ENCODE data around the gene WDFY2. TPM values are rescaled to one million over a fixed set of nuclear protein-coding genes. Genes with fewer than 3 reads are reported as not detected.
"Not testable (repeated sequence)": the region's sequence is repeated elsewhere in the genome, so short reads cannot be mapped to it uniquely, and the experiment has no call there.

The WDFY2 gene
- total RNA-seq, 1 donor from 2014 or later: 4.0 TPM

DNA sequence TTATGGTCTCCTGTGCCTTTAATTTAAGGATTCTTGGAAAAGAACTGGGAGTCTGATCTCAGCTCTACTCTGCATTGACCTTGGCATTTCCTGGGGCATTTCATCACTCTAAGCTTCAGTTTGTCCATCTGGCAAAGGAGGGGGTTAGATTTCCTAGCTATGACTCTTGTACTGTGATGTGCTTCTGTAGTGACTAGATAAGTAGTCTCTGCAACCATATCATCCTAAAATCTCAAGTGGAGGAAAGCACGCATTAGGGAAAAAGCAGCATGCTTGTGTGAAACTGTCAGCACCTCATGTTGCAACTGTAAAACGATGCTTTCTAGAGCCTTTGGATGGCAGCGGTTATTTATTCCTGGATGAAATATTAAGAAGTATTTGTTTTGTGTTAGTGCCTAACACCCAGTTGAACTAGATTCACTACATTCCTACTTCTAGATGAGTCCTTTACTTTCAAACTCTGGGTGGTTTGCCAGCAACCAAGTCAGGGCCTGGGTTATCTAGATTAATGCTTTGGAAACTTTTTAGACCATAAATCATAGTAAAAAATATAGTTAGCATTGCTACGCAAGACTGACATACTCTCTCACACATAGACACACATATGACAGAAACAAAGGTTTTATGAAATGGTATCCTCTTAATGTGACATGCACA lies 6.8 kb downstream of the WDFY2 start:
- intact Hi-C loops (cut with DNase I): no loop called here
- DNase-seq (no peak), ATAC-seq (ENCODE audit: poor library complexity) (peak; percentile 92)

DNA sequence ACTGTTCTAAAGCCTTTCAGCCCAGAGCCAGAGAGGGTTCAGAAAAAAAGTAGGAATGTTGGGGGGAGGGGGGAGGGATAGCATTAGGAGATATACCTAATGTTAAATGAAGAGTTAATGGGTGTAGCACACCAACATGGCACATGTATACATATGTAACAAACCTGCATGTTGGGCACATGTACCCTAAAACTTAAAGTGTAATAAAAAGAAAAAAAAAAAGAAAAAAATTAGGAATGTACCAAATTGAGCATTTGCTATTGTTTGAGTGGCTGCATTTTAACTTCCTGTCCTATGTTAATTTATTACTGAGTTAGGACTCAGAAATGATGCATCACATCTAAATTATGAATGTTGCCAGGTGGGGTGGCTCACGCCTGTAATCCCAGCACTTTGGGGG lies 7.7 kb downstream of the WDFY2 start:
- DNase-seq; ATAC-seq (ENCODE audit: poor library complexity); intact Hi-C loops (cut with DNase I): not testable (repeated sequence)

- no peak for DNase-seq
- ATAC-seq (ENCODE audit: poor library complexity): no peak
- intact Hi-C loops (cut with DNase I): no loop called here
Measured at GRCh38 chr13:51594432-51594831, 10.2 kb downstream of the WDFY2 start.

DNA sequence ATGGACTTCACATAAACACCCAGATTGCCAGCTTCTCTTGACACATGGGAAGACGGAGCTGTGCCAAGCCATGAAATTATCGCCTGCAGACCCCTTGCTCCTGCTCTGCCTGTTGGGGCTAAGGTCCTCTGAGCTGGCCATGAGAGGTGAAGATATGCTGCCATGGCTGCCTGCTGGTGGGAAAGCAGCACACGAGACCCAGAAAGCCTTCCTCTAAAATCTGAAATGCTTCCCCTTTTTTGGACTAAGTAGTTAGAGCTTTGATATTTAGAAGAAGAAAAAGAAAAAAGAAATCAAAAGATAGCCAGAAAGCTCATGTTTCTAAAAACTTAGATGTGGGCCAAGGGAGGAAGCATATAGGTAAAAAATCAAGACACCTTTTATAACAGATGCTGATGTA lies 11.2 kb downstream of the WDFY2 start:
- intact Hi-C loops (cut with DNase I): no loop called here

GRCh38 chr13:51596541-51596940 lies 12.3 kb downstream of the WDFY2 start:
- intact Hi-C loops (cut with DNase I): no loop called here
- DNase-seq (no peak), ATAC-seq (ENCODE audit: poor library complexity) (no peak)

More for the DNA sequence above, 11.2 kb downstream of the WDFY2 start:
- DNase-seq (no peak), ATAC-seq (ENCODE audit: poor library complexity) (no peak)

GRCh38 chr13:51599444-51600176 lies 15.3 kb downstream of the WDFY2 start:
- no peak for ATAC-seq (ENCODE audit: poor library complexity)
- intact Hi-C loops (cut with DNase I): no loop called here
- DNase-seq: no peak

DNA sequence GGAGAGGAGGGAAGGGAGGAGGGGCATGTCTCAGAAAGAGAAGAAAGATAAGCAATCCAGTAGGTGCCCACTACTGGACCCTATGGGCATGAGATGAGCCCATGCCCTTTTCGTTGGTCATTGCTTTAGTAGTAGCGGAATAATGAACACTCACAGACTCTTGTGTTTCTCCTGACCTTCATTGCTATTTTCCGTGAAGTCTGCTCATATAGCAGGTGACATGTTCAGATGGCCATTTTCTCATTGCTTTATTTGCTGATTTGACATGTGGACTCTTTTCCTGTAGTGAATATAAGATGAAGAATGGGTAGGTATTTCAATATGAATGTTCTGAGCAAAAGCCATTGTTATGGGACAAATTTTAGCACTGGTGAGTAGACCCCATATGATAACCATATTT lies 16.4 kb downstream of the WDFY2 start:
- intact Hi-C loops (cut with DNase I): no loop called here
- ATAC-seq (ENCODE audit: poor library complexity) (no peak), DNase-seq (no peak)

- ATAC-seq (ENCODE audit: poor library complexity): no peak
- no peak for DNase-seq
- intact Hi-C loops (cut with DNase I): no loop called here
Measured at GRCh38 chr13:51601601-51602565, 17.6 kb downstream of the WDFY2 start.

GRCh38 chr13:51603716-51604115 lies 19.5 kb downstream of the WDFY2 start:
- no peak for ATAC-seq (ENCODE audit: poor library complexity)
- no peak for DNase-seq
- intact Hi-C loops (cut with DNase I): no loop called here

DNA sequence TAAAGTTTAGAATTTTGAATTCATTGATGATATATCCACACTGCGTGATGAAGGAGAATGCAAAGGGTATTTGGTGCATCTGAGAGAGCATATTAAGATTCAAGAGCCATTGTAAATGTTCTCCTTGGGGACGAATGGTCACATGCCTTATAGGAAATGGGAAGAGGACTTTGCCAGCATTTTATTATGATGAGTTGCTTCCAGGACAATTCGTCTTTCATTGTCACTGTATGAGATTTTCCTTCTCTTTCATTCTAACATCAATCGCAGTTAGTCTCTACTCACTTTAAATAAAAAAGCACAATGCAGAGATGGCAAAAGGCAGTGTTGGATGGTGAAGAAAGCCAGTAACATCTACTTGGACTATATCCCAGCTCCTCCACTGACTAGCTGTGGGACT lies 21.4 kb downstream of the WDFY2 start:
- intact Hi-C loops (cut with DNase I): no loop called here
- no peak for ATAC-seq (ENCODE audit: poor library complexity)
- DNase-seq: no peak

GRCh38 chr13:51607165-51607564 lies 22.9 kb downstream of the WDFY2 start:
- ATAC-seq (ENCODE audit: poor library complexity) (no peak), DNase-seq (no peak)
- intact Hi-C loops (cut with DNase I): no loop called here

DNA sequence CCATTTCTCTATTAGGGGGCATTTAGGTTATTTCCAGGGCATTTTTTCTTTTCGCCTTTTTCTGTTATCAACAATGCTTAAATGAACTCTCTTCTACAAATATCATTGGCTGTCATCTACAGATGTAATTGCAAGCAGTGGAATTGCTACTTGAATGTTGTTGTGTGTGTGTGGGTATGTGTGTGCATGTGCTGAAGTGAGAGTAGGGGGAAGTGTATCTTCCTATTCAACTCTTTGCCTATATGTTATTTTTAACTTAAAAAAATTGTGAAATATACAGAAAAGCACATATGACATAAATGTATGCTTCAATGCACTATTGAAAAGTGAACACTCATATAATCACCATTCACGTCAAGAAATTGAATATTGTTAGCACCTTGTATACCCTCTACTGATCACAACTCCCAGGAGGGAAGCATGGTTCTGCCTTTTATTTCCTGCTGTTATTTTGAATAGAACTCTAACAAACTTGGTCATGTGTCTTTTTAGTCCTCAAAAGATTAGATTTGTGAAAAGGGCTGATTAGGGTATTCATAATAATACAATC lies 24.7 kb downstream of the WDFY2 start:
- ATAC-seq (ENCODE audit: poor library complexity) (no peak), DNase-seq (no peak)
- intact Hi-C loops (cut with DNase I): no loop called here

GRCh38 chr13:51612867-51613266 lies 28.6 kb downstream of the WDFY2 start:
- DNase-seq (no peak), ATAC-seq (ENCODE audit: poor library complexity) (no peak)
- intact Hi-C loops (cut with DNase I): no loop called here

DNA sequence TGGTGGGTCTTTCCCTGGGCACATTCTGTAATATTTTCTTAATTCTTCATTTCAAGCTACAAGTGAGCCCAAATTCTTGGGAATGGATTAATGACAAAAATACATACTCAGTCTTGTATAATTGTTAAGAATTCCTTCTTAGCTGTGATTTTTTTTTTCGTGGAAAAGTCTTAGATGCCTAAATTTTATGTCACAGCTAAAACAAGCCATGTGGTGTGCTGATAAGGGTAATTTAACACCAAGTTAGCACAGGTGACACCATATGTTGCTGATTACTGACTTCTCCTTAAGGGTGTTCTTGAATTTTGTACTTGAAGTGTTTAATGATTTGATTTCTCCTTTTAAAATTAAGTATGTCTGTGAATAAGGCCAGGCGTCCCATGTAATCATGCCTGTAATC lies 29.3 kb downstream of the WDFY2 start:
- DNase-seq (no peak), ATAC-seq (ENCODE audit: poor library complexity) (no peak)
- intact Hi-C loops (cut with DNase I): no loop called here

GRCh38 chr13:51614350-51614786 lies 30.1 kb downstream of the WDFY2 start:
- intact Hi-C loops (cut with DNase I): no loop called here
- ATAC-seq (ENCODE audit: poor library complexity) (peak; percentile 77), DNase-seq (peak; percentile 51)

DNA sequence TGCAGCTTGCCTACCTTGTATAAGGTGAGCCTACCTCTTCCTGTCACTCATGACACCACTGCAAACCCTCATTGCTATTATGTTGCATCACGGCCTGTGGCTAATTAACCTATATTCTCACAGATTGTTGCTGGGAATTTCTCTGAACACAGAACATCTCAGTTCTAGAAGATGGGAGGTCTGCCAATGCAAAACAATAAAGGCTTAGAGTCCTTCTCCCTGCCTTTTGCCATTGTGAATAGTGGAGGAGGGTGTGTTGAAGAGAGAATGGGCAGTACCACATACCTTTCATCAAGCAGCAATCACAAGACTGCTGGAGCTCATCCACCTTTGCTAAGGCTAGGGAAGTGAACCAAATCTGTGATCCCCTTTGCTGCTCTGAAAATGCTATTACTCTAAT lies 34.4 kb downstream of the WDFY2 start:
- peak; percentile 82 for ATAC-seq (ENCODE audit: poor library complexity)
- no peak for DNase-seq
- intact Hi-C loops (cut with DNase I): no loop called here

- intact Hi-C loops (cut with DNase I): no loop called here
- DNase-seq (no peak), ATAC-seq (ENCODE audit: poor library complexity) (peak; percentile 23)
Measured at GRCh38 chr13:51619614-51620013, 35.4 kb downstream of the WDFY2 start.

- intact Hi-C loops (cut with DNase I): no loop called here
- DNase-seq: peak; percentile 66
- peak; percentile 47 for ATAC-seq (ENCODE audit: poor library complexity)
Measured at GRCh38 chr13:51620165-51620983, 36.1 kb downstream of the WDFY2 start.
